Endothelial cell of umbilical vein (primary cell): Measurements from ENCODE around the gene NEDD9. TPM values are rescaled to one million over a fixed set of nuclear protein-coding genes. Genes with fewer than 3 reads are reported as not detected.

Experiments
- BruUV-seq: library from RNA; stranded (reverse); fragments of 400-500 nt; replicated peaks from 2 replicates; lab custom pipeline; 2021; lab: Mats Ljungman, UMichigan
- CTCF ChIA-PET: fragments of 300-600, 350-600 bp; sonication (Branson Sonifier 250); formaldehyde crosslinking; loops from one replicate; lab custom pipeline; 2021; ENCODE audit warnings: antibody characterized with exemption, inconsistent platforms; lab: Charles Lee
- POLR2A ChIA-PET: fragments of 300-600, 350-600 bp; sonication (Branson Sonifier 250); formaldehyde crosslinking; loops from one replicate; lab custom pipeline; 2021; ENCODE audit warnings: antibody characterized with exemption, inconsistent platforms; lab: Charles Lee
- DNase-seq: peaks from one replicate; pipeline ENCODE4 v3.0.0-alpha.2; 2011; ENCODE audit warnings: low read depth, low spot score
- FAIRE-seq: peaks from 2 replicates; lab custom pipeline; 2011; peaks lifted over from hg19 to GRCh38; lab: Jason Lieb, UNC
- H2AFZ ChIP-seq: 2 replicates; pipeline ENCODE4 v1.6.0; 2012; ENCODE audit warnings: low read depth, low read length, control low read depth, inconsistent platforms
- H3K27ac ChIP-seq: 2 replicates; pipeline ENCODE4 v1.5.1; 2011; ENCODE audit warnings: low read depth, mild to moderate bottlenecking, control low read depth, low read length, moderate library complexity; ENCODE audit not compliant: insufficient read depth
- H3K27me3 ChIP-seq, 2 experiments: 2 replicates each; pipeline versions ENCODE4 v1.6.0 to v1.6.1; 2011; ENCODE audit warnings: low read length in 2 of 2, mixed read lengths in 1 of 2; ENCODE audit not compliant: control insufficient read depth in 2 of 2, insufficient read depth in 2 of 2
- H3K36me3 ChIP-seq, 2 experiments: 2 replicates in 1 of 2; 3 replicates in 1 of 2; pipeline ENCODE4 v1.5.1; 2011; ENCODE audit warnings: low read length in 2 of 2, mild to moderate bottlenecking in 1 of 2, moderate library complexity in 1 of 2; ENCODE audit not compliant: control insufficient read depth in 2 of 2, insufficient read depth in 2 of 2; ENCODE audit errors: extremely low read depth in 1 of 2
- H3K4me1 ChIP-seq: 3 replicates; pipeline ENCODE4 v1.5.1; 2011; ENCODE audit warnings: mild to moderate bottlenecking, low read length; ENCODE audit not compliant: control insufficient read depth, insufficient read depth; ENCODE audit errors: extremely low read depth
- H3K4me2 ChIP-seq: 2 replicates; pipeline ENCODE4 v1.6.1; 2011; ENCODE audit warnings: low read length, control low read depth, mixed read lengths; ENCODE audit not compliant: insufficient read depth
- H3K4me3 ChIP-seq, 3 experiments: fragments of 200-600 bp in 1 of 3; sonication (generic), shearing (Covaris generic) in 1 of 3; replicated peaks in 1 of 3; 2 replicates each; pipeline ENCODE4 v1.5.1; 2011 to 2016; ENCODE audit warnings: control low read depth in 3 of 3, low read length in 3 of 3, mild to moderate bottlenecking in 2 of 3, inconsistent platforms in 1 of 3, low read depth in 1 of 3, moderate library complexity in 1 of 3; ENCODE audit not compliant: insufficient read depth in 1 of 3
- H3K79me2 ChIP-seq: 2 replicates; pipeline ENCODE4 v1.6.0; 2012; ENCODE audit warnings: low read length, inconsistent platforms; ENCODE audit not compliant: control insufficient read depth, insufficient read depth
- H3K9ac ChIP-seq: replicated peaks from 2 replicates; pipeline ENCODE3; 2011; ENCODE audit warnings: low read length, control low read depth; ENCODE audit not compliant: insufficient read depth; ENCODE audit errors: extremely low read depth
- H3K9me1 ChIP-seq: replicated peaks from 3 replicates; pipeline ENCODE4 v1.6.0; 2011; ENCODE audit warnings: mild to moderate bottlenecking, low read length; ENCODE audit not compliant: control insufficient read depth, insufficient read depth; ENCODE audit errors: extremely low read depth
- H3K9me3 ChIP-seq: replicated peaks from 2 replicates; pipeline ENCODE4 v1.5.1; 2012; ENCODE audit warnings: low read length, inconsistent platforms; ENCODE audit not compliant: control insufficient read depth, insufficient read depth
- H4K20me1 ChIP-seq: replicated peaks from 2 replicates; pipeline ENCODE3; 2011; ENCODE audit warnings: mild to moderate bottlenecking, low read length; ENCODE audit not compliant: control insufficient read depth, insufficient read depth; ENCODE audit errors: extremely low read depth
- EZH2 ChIP-seq: IDR thresholded peaks from 2 replicates; pipeline ENCODE4 v1.6.1; 2012; ENCODE audit warnings: borderline replicate concordance, low read depth, mild to moderate bottlenecking, moderate library complexity, low read length, inconsistent platforms; ENCODE audit not compliant: severe bottlenecking
- FOS ChIP-seq: IDR thresholded peaks from 2 replicates; pipeline ENCODE4 v1.6.1; 2011; ENCODE audit warnings: mild to moderate bottlenecking, low read length, moderate library complexity, borderline replicate concordance; ENCODE audit not compliant: insufficient read depth
- GATA2 ChIP-seq: IDR thresholded peaks from 2 replicates; pipeline ENCODE4 v1.7.0; 2011; ENCODE audit warnings: low read depth, mild to moderate bottlenecking, moderate library complexity, mixed read lengths, low read length; ENCODE audit not compliant: insufficient read length, insufficient read depth
- JUN ChIP-seq: IDR thresholded peaks from 2 replicates; pipeline ENCODE4 v1.6.1; 2011; ENCODE audit warnings: borderline replicate concordance, low read depth; ENCODE audit not compliant: insufficient read length, insufficient read depth
- MYC ChIP-seq: IDR thresholded peaks from one replicate; pipeline ENCODE4 v1.6.1; 2011; ENCODE audit warnings: mild to moderate bottlenecking, low read depth, low read length
- POLR2A ChIP-seq: IDR thresholded peaks from 2 replicates; pipeline ENCODE4 v1.6.1; 2012; ENCODE audit warnings: low read depth, mild to moderate bottlenecking, control low read depth, low read length
- dilution Hi-C: fragments of 300-500 bp; cut with MboI; formaldehyde crosslinking; loops from one replicate; pipeline ENCODE4 v1.15.0; 2019; ENCODE audit warnings: low sequenced_read_pairs; ENCODE audit not compliant: extremely low pct_ligation_motif_present
- intact Hi-C: fragments of 100-400 bp; cut with micrococcal nuclease; formaldehyde crosslinking; loops from one replicate; pipeline ENCODE4 v1.10.0; 2022
- polyA plus RNA-seq, 4 experiments: library from polyadenylated mRNA; depleted of rRNA in 3 of 4; stranded (reverse) in 3 of 4; unstranded in 1 of 4; fragments of >200 nt; gene quantifications; 2 replicates each; pipeline versions ENCODE4 v1.2.1 to v1.2.3, GENCODE V29; 2011 to 2012; ENCODE audit warnings: missing spikeins in 1 of 4
- total RNA-seq: library from RNA; stranded (reverse); gene quantifications from 2 replicates; pipeline ENCODE4 v1.2.3, GENCODE V29; 2021
- TF ChIP-seq, protein P1 (sequence below): IDR thresholded peaks from 2 replicates; pipeline ENCODE4 v1.6.1; 2011; ENCODE audit not compliant: insufficient read depth, insufficient read length
- TF ChIP-seq, protein P2 (sequence below), 2 donors: IDR thresholded peaks; 1 replicate in 1 of 2; 2 replicates in 1 of 2; pipeline ENCODE4 v1.5.1; 2011; ENCODE audit warnings: low read length in 2 of 2, mild to moderate bottlenecking in 2 of 2, moderate library complexity in 2 of 2, control low read depth in 1 of 2, inconsistent platforms in 1 of 2, low read depth in 1 of 2; ENCODE audit not compliant: insufficient read depth in 1 of 2; ENCODE audit errors: extremely low read depth in 1 of 2

NEDD9 gene
- total and polyA plus RNA-seq, 2 donors (not counting 3 experiments of a cell fraction or from before 2014, with no cell fraction given): 55.2 to 61.0 TPM

DNA sequence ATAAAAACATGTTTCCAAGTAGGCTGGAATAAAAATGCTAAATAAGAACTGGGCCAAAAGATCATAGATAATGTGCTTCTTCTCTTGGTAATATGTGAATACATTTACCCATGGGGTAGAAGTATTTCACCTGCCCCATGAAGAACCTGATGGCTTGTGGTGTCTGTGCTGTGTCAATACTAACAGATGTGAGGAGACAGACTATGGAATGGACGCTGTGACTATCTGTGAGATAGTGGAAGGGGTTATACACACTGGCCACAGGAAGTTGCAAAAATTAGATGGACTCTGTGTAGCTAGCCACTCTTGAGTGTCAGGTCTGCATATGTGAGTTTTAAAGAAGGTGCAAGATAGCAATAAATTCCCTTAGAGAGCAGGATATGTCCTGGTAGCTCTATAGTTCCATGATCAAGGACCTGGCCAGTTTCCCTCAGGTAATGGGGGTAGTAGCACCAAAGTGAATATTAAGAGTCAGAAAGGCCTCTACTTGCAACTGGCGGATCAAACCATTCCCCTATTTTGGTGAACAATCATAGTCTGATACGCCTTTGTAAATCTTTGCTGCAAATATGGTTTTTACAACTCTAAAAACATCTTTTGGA lies 48.6 kb downstream of the NEDD9 start:
- H2AFZ ChIP-seq: no peak overlapping the region
- no peaks in the 10 kb centered on the region for H3K9me3 ChIP-seq
- no TSS peak for BruUV-seq
- no peaks in the 10 kb centered on the region for H3K4me1 ChIP-seq
- peaks cover 3% of the 10 kb centered on the region for H4K20me1 ChIP-seq
- H3K27me3 ChIP-seq: no peaks in the 10 kb centered on the region
- DNase-seq (no peak), FAIRE-seq (no peak)
- peaks cover 23 to 33% of the 10 kb centered on the region in 2 experiments for H3K36me3 ChIP-seq
- H3K4me2 ChIP-seq: no peak overlapping the region
- TF ChIP-seq EZH2 (no peak), MYC (no peak), JUN (no peak), POLR2A (no peak), GATA2 (no peak)
- TF ChIP-seq, protein P1, sequence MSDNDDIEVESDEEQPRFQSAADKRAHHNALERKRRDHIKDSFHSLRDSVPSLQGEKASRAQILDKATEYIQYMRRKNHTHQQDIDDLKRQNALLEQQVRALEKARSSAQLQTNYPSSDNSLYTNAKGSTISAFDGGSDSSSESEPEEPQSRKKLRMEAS: no peak
- no peaks in the 10 kb centered on the region for H3K79me2 ChIP-seq
- intact Hi-C loops (no loop called here), dilution Hi-C loops (no loop called here)
- H3K9ac ChIP-seq: no peak overlapping the region
- POLR2A ChIA-PET: no interaction called here
- H3K4me3 ChIP-seq: no peak overlapping the region
- no peak overlapping the region for H3K27ac ChIP-seq
- CTCF ChIA-PET: no interaction called here
- H3K9me1 ChIP-seq: no peaks in the 10 kb centered on the region

DNA sequence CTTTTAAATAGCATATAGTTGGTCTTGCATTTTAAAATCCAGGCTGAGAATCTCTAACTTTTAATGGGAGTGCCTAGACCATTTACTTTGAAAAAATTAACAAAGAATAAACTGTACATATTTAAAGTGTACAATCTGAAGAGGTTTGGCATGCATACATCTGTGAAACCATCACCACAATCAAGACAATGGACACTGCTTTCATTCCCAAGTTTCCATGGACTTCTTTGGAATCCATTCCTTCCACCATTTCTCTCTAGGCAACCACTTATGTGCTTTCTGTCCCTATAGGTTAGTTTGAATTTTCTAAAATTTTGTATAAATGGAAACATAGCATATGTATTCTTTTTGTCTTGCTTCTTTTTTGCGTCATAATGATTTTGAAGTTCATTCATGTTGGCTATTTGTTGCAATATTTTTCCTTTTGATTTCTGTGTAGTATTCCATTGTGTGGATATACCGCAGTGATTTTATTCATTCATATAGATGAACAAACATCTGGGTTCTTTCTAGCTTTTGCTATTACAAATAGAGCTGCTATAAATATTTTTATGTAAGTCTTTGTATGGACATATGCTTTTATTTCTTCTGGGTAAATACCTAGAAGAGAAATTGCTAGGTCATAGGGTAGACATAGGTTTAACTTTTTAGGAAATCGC lies 50.9 kb downstream of the NEDD9 start:
- Histone ChIP-seq H3K36me3 (peaks cover 12 to 25% of the 10 kb centered on the region in 2 experiments), H3K4me2 (no peak overlapping the region), H2AFZ (no peak overlapping the region), H3K27ac (no peak overlapping the region), H3K27me3 (no peaks in the 10 kb centered on the region), H3K9me1 (no peaks in the 10 kb centered on the region), H4K20me1 (peaks cover 3% of the 10 kb centered on the region), H3K9ac (no peak overlapping the region), H3K9me3 (no peaks in the 10 kb centered on the region), H3K4me1 (no peaks in the 10 kb centered on the region), H3K79me2 (no peaks in the 10 kb centered on the region), H3K4me3 (no peak overlapping the region)
- no TSS peak for BruUV-seq
- dilution Hi-C loops: no loop called here
- ChIA-PET CTCF (interaction anchor here (1.5 kb wide), 1 partner anchor 51 kb away, joined by 4 read pairs; the partner anchor contains the start of gene NEDD9), POLR2A (no interaction called here)
- intact Hi-C loops: no loop called here
- TF ChIP-seq POLR2A (no peak), GATA2 (no peak), FOS (no peak), JUN (no peak), EZH2 (no peak), MYC (no peak)
- TF ChIP-seq, protein P1: no peak
- TF ChIP-seq, protein P2, sequence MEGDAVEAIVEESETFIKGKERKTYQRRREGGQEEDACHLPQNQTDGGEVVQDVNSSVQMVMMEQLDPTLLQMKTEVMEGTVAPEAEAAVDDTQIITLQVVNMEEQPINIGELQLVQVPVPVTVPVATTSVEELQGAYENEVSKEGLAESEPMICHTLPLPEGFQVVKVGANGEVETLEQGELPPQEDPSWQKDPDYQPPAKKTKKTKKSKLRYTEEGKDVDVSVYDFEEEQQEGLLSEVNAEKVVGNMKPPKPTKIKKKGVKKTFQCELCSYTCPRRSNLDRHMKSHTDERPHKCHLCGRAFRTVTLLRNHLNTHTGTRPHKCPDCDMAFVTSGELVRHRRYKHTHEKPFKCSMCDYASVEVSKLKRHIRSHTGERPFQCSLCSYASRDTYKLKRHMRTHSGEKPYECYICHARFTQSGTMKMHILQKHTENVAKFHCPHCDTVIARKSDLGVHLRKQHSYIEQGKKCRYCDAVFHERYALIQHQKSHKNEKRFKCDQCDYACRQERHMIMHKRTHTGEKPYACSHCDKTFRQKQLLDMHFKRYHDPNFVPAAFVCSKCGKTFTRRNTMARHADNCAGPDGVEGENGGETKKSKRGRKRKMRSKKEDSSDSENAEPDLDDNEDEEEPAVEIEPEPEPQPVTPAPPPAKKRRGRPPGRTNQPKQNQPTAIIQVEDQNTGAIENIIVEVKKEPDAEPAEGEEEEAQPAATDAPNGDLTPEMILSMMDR (IDR thresholded peaks at IDR 0.05; ENCODE audit: extremely low read depth in 1 of 2, insufficient read depth in 1 of 2, low read depth in 1 of 2, low read length in 2 of 2): no peak
- DNase-seq (no peak), FAIRE-seq (no peak)
